AG04449 (cell line): ENCODE data around the gene NUP214.
"Not testable (repeated sequence)": the region's sequence is repeated elsewhere in the genome, so short reads cannot be mapped to it uniquely, and the experiment has no call there.

Source experiments
- CTCF ChIA-PET: fragments of 350-600 bp; formaldehyde crosslinking; extraction: SDS; loops from one replicate; lab custom pipeline; 2021; ENCODE audit warnings: antibody characterized with exemption; lab: Yijun Ruan, JAX
- POLR2A ChIA-PET: fragments of 400-600, 350-600 bp; formaldehyde crosslinking; extraction: SDS; loops from one replicate; lab custom pipeline; 2020; ENCODE audit warnings: antibody characterized with exemption, inconsistent platforms; lab: Yijun Ruan, JAX
- DNase-seq: peaks from one replicate; pipeline ENCODE4 v3.0.0-alpha.2; 2010; ENCODE audit warnings: low read depth, low spot score
- H3K4me3 ChIP-seq: 2 replicates; pipeline ENCODE4 v1.5.1; 2011; ENCODE audit warnings: low read depth, mild to moderate bottlenecking, control low read depth, low read length
- TF ChIP-seq, protein P1 (sequence below): IDR thresholded peaks from one replicate; pipeline ENCODE4 v1.5.1; 2011; ENCODE audit warnings: mild to moderate bottlenecking, moderate library complexity, low read length, control low read depth, inconsistent platforms; ENCODE audit not compliant: insufficient read depth; ENCODE audit errors: missing control alignments

Gene NUP214

DNA sequence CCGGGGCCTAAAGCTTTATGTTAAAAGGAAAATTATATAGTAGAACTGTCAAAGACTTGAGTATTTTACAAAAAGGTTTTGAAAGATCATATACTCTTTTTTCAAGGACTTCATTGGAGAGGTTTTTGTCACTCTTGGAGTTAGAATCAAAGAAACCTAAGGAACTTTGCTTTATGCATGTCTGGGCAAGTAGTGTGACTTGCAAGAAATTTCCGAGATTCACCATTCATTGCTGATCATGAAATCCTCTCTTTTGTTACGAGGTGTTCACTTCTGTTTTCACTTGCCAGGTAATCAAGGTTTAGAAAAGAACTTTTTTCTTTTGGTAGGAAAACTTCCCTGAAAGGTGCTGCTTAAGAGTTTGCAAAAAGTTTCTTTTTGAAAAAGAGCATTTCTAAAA, 64.8 kb downstream of the NUP214 start:
- no peak overlapping the region for H3K4me3 ChIP-seq
- ChIA-PET POLR2A (no interaction called here), CTCF (interaction anchor here (0.8 to 1.7 kb wide), 2 partner anchors 9 to 12 kb away, joined by 5 read pairs; no protein-coding TSS in a partner anchor)
- TF ChIP-seq, protein P1, sequence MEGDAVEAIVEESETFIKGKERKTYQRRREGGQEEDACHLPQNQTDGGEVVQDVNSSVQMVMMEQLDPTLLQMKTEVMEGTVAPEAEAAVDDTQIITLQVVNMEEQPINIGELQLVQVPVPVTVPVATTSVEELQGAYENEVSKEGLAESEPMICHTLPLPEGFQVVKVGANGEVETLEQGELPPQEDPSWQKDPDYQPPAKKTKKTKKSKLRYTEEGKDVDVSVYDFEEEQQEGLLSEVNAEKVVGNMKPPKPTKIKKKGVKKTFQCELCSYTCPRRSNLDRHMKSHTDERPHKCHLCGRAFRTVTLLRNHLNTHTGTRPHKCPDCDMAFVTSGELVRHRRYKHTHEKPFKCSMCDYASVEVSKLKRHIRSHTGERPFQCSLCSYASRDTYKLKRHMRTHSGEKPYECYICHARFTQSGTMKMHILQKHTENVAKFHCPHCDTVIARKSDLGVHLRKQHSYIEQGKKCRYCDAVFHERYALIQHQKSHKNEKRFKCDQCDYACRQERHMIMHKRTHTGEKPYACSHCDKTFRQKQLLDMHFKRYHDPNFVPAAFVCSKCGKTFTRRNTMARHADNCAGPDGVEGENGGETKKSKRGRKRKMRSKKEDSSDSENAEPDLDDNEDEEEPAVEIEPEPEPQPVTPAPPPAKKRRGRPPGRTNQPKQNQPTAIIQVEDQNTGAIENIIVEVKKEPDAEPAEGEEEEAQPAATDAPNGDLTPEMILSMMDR: no peak
- DNase-seq: no peak

DNA sequence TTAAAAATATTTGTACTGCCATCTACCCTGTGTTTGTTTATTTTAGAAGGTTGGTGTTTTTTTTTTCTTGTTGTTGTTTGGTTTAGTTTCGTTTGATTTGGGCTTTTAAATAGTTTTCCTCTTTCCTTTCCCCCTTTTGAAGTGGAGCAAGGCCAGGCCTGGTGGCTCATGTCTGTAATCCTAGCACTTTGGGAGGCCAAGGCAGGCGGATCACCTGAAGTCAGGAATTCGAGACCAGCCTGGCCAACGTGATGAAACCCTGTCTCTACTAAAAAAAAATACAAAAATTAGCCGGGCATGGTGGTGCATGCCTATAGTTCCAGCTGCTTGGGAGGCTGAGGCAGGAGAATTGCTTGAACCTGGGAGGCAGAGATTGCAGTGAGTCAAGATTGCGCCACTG, 65.6 kb downstream of the NUP214 start:
- H3K4me3 ChIP-seq, POLR2A ChIA-PET, DNase-seq: not testable (repeated sequence)
- CTCF ChIA-PET: interaction anchor here (1.7 to 1.8 kb wide), 3 partner anchors 9 to 12 kb away, joined by 4 to 5 read pairs (median 5); no protein-coding TSS in a partner anchor

DNA sequence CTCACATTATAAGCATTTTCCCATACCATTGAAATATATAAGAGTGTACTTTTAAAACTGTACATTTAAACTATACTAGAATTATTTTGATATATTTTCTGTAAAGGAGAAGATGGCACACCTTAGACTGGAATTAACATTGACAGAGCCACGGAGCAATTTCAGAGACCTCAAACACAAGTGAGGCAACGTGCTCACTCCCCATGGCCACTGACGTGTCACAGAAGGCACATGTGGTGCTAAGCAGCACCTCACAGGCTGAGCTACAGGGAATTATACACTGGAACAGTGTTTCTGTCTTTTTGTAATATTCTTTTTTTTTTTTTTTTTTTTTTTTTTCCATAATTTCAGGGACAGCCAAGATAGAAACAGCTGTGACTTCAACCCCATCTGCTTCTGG, 66.5 kb downstream of the NUP214 start:
- TF ChIP-seq, protein P1: no peak
- POLR2A ChIA-PET: no interaction called here

DNA sequence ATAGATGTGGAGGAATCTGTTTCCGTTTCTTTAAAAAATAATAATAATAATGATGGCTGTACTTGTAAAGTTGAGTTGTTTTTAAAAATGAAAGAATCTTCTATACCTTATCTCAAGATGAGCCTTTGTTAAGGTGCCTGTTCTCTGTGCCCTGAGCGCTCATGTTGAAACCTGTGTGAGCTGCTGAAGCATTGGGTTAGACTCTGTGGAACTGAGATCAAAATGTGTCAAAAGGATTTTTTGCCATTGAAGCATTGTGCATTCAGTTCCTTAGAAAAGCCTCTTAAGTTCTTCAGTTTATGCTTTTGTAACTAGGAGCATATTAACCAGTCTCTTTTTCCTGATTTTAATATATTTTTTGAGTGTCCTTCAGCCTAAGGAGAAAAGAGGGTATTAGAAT, 67.7 kb downstream of the NUP214 start:
- H3K4me3 ChIP-seq: no peak overlapping the region
- ChIA-PET CTCF (interaction anchor here (1.1 to 1.7 kb wide), 2 partner anchors 12 to 158 kb away, joined by 5 read pairs; no protein-coding TSS in a partner anchor), POLR2A (no interaction called here)
- TF ChIP-seq, protein P1: no peak
- no peak for DNase-seq

More for the DNA sequence above, 66.5 kb downstream of the NUP214 start:
- DNase-seq: no peak
- CTCF ChIA-PET: interaction anchor here (1.1 to 1.8 kb wide), 4 partner anchors 8 to 159 kb away, joined by 4 to 5 read pairs (median 5); no protein-coding TSS in a partner anchor
- no peak overlapping the region for H3K4me3 ChIP-seq

DNA sequence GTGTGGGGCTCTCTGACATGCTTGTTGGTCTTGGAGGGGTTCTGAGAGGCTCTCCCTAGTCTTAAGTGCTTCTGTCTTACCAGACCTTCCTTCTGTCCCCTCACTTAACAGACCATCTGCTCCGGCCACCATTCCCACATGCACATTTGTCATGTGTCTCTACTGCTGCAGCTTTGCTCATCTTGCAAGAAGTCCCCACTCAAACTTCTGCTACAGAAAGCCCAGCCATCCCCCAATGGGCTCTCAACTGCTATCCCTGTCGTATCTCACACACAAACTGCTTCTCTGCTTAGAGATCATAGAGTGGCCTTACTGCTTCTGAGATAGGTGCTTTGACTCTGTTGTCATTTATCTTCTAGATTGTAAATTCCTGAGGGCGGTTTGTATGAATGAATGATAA, 69.4 kb downstream of the NUP214 start:
- POLR2A ChIA-PET: no interaction called here
- DNase-seq: no peak
- TF ChIP-seq, protein P1: no peak
- H3K4me3 ChIP-seq: no peak overlapping the region
- CTCF ChIA-PET: interaction anchor here (1.0 kb wide), 1 partner anchor 9 kb away, joined by 4 read pairs; no protein-coding TSS in a partner anchor

DNA sequence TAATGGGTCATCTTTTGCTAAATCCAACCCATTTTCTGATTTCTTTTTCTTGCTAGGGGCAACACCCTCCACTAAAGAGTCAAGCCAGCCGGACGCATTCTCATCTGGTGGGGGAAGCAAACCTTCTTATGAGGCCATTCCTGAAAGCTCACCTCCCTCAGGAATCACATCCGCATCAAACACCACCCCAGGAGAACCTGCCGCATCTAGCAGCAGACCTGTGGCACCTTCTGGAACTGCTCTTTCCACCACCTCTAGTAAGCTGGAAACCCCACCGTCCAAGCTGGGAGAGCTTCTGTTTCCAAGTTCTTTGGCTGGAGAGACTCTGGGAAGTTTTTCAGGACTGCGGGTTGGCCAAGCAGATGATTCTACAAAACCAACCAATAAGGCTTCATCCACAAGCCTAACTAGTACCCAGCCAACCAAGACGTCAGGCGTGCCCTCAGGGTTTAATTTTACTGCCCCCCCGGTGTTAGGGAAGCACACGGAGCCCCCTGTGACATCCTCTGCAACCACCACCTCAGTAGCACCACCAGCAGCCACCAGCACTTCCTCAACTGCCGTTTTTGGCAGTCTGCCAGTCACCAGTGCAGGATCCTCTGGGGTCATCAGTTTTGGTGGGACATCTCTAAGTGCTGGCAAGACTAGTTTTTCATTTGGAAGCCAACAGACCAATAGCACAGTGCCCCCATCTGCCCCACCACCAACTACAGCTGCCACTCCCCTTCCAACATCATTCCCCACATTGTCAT, 72.0 kb downstream of the NUP214 start:
- ChIA-PET CTCF (interaction anchor here (1.3 to 1.8 kb wide), 3 partner anchors 18 to 139 kb away, joined by 4 to 6 read pairs (median 4); no protein-coding TSS in a partner anchor), POLR2A (no interaction called here)
- no peak overlapping the region for H3K4me3 ChIP-seq
- no peak for DNase-seq
- TF ChIP-seq, protein P1: no peak
